DOHH2 (cell line): ENCODE measurements around the gene GUCY1A2.

Experiments used
- H3F3A ChIP-seq: fragments of 200-600 bp; sonication (generic), shearing (Covaris generic); 2 replicates; pipeline ENCODE4 v1.6.0; 2016; ENCODE audit warnings: antibody characterized with exemption, mild to moderate bottlenecking; ENCODE audit not compliant: control insufficient read depth, insufficient read depth
- H3K27ac ChIP-seq: fragments of 200-600 bp; sonication (generic); 2 replicates; pipeline ENCODE4 v1.5.1; 2014; ENCODE audit warnings: low read depth, mild to moderate bottlenecking, low read length, moderate library complexity
- H3K27me3 ChIP-seq: fragments of 200-600 bp; sonication (generic); 2 replicates; pipeline ENCODE4 v1.6.1; 2014; ENCODE audit warnings: mild to moderate bottlenecking, low read length, mixed read lengths; ENCODE audit not compliant: control insufficient read depth
- H3K36me3 ChIP-seq: fragments of 200-600 bp; sonication (generic); 2 replicates; pipeline ENCODE4 v1.6.1; 2014; ENCODE audit warnings: mild to moderate bottlenecking, low read length, moderate library complexity, mixed read lengths; ENCODE audit not compliant: control insufficient read depth
- H3K4me1 ChIP-seq: fragments of 200-600 bp; sonication (generic); 2 replicates; pipeline ENCODE4 v1.6.1; 2014; ENCODE audit warnings: mild to moderate bottlenecking, low read length, mixed read lengths; ENCODE audit not compliant: control insufficient read depth
- H3K4me2 ChIP-seq: fragments of 200-600 bp; sonication (generic); 2 replicates; pipeline ENCODE4 v1.6.0; 2014; ENCODE audit warnings: mild to moderate bottlenecking, low read length, moderate library complexity
- H3K4me3 ChIP-seq: fragments of 200-600 bp; sonication (generic); 2 replicates; pipeline ENCODE4 v1.5.1; 2014; ENCODE audit warnings: mild to moderate bottlenecking, low read length, mixed read lengths
- H3K79me2 ChIP-seq: fragments of 200-600 bp; sonication (generic); 2 replicates; pipeline ENCODE4 v1.6.1; 2014; ENCODE audit warnings: mild to moderate bottlenecking, low read length, mixed read lengths; ENCODE audit not compliant: control insufficient read depth
- H3K9me2 ChIP-seq: fragments of 200-600 bp; sonication (generic); replicated peaks from 2 replicates; pipeline ENCODE4 v1.6.1; 2014; ENCODE audit warnings: mild to moderate bottlenecking, low read length, mixed read lengths; ENCODE audit not compliant: control insufficient read depth
- H3K9me3 ChIP-seq: fragments of 200-600 bp; sonication (generic); 2 replicates; pipeline ENCODE4 v1.6.1; 2014; ENCODE audit warnings: antibody characterized with exemption, low read length, mixed read lengths; ENCODE audit not compliant: control insufficient read depth, insufficient read depth
- H4K20me1 ChIP-seq: fragments of 200-600 bp; sonication (generic); 2 replicates; pipeline ENCODE4 v1.6.0; 2014; ENCODE audit warnings: low read depth, mild to moderate bottlenecking, antibody characterized with exemption, low read length, moderate library complexity; ENCODE audit not compliant: control insufficient read depth, insufficient read depth
- CTCF ChIP-seq: fragments of 200-600 bp; sonication (generic); IDR thresholded peaks from one replicate; pipeline ENCODE4 v1.5.1; 2014; ENCODE audit warnings: antibody characterized with exemption, mild to moderate bottlenecking, low read depth, low read length; ENCODE audit not compliant: poor library complexity, severe bottlenecking
- EZH2phosphoT487 ChIP-seq: fragments of 200-600 bp; sonication (generic); IDR thresholded peaks from 2 replicates; pipeline ENCODE4 v1.6.1; 2017; ENCODE audit warnings: borderline replicate concordance, mild to moderate bottlenecking, antibody characterized with exemption, low read length, moderate library complexity, mixed read lengths

The GUCY1A2 gene

GRCh38 chr11:106842134-106842533, 176.1 kb downstream of the GUCY1A2 start:
- no peak overlapping the region for H3K27ac ChIP-seq
- H3K4me3 ChIP-seq: no peak overlapping the region
- no peak for TF ChIP-seq CTCF
- TF ChIP-seq EZH2phosphoT487: no peak
- no peaks in the 10 kb centered on the region for H3K9me2 ChIP-seq
- H4K20me1 ChIP-seq: no peaks in the 10 kb centered on the region
- H3K79me2 ChIP-seq: no peaks in the 10 kb centered on the region
- H3K4me2 ChIP-seq: no peak overlapping the region
- H3K36me3 ChIP-seq: no peaks in the 10 kb centered on the region
- no peaks in the 10 kb centered on the region for H3K9me3 ChIP-seq
- H3K4me1 ChIP-seq: no peaks in the 10 kb centered on the region
- H3F3A ChIP-seq: no peaks in the 10 kb centered on the region
- no peaks in the 10 kb centered on the region for H3K27me3 ChIP-seq

- H3K36me3 ChIP-seq: no peaks in the 10 kb centered on the region
- no peaks in the 10 kb centered on the region for H4K20me1 ChIP-seq
- no peaks in the 10 kb centered on the region for H3F3A ChIP-seq
- no peaks in the 10 kb centered on the region for H3K27me3 ChIP-seq
- no peaks in the 10 kb centered on the region for H3K4me1 ChIP-seq
- H3K79me2 ChIP-seq: no peaks in the 10 kb centered on the region
- no peak overlapping the region for H3K4me2 ChIP-seq
- H3K27ac ChIP-seq: no peak overlapping the region
- no peaks in the 10 kb centered on the region for H3K9me3 ChIP-seq
- no peaks in the 10 kb centered on the region for H3K9me2 ChIP-seq
- no peak overlapping the region for H3K4me3 ChIP-seq
- TF ChIP-seq CTCF (no peak), EZH2phosphoT487 (no peak)
Measured at GRCh38 chr11:106840947-106841346, 177.3 kb downstream of the GUCY1A2 start.

- Histone ChIP-seq H3K79me2 (no peaks in the 10 kb centered on the region), H3K9me2 (no peaks in the 10 kb centered on the region)
- TF ChIP-seq CTCF (no peak), EZH2phosphoT487 (no peak)
Measured at GRCh38 chr11:106840146-106840545, 178.1 kb downstream of the GUCY1A2 start.

GRCh38 chr11:106834567-106834966, 183.7 kb downstream of the GUCY1A2 start:
- Histone ChIP-seq H3F3A (no peaks in the 10 kb centered on the region), H3K27me3 (no peaks in the 10 kb centered on the region), H3K4me3 (no peak overlapping the region), H3K36me3 (no peaks in the 10 kb centered on the region), H3K4me2 (no peak overlapping the region), H3K9me3 (no peaks in the 10 kb centered on the region), H4K20me1 (no peaks in the 10 kb centered on the region), H3K4me1 (no peaks in the 10 kb centered on the region), H3K27ac (no peak overlapping the region), H3K79me2 (no peaks in the 10 kb centered on the region), H3K9me2 (no peaks in the 10 kb centered on the region)
- no peak for TF ChIP-seq EZH2phosphoT487

More at GRCh38 chr11:106840146-106840545, 178.1 kb downstream of the GUCY1A2 start:
- H3K27ac ChIP-seq: no peak overlapping the region
- H3K4me1 ChIP-seq: no peaks in the 10 kb centered on the region
- H3K36me3 ChIP-seq: no peaks in the 10 kb centered on the region
- no peaks in the 10 kb centered on the region for H3F3A ChIP-seq
- no peaks in the 10 kb centered on the region for H4K20me1 ChIP-seq
- H3K27me3 ChIP-seq: no peaks in the 10 kb centered on the region
- no peak overlapping the region for H3K4me2 ChIP-seq
- H3K9me3 ChIP-seq: no peaks in the 10 kb centered on the region
- H3K4me3 ChIP-seq: no peak overlapping the region
